Gastroesophageal sphincter (tissue), 3 donors: Measurements from ENCODE around the gene GGCT.

Source experiments
- CTCF ChIP-seq, 4 experiments: fragments of 200-600 bp in 2 of 4; fragments of 450-650 bp in 2 of 4; sonication (generic) in 1 of 4; IDR thresholded peaks; one replicate each; pipeline ENCODE4 v1.5.1; 2017 to 2019; ENCODE audit warnings: antibody characterized with exemption in 4 of 4, mild to moderate bottlenecking in 2 of 4, moderate library complexity in 2 of 4
- POLR2A ChIP-seq, 2 donors: fragments of 450-650 bp; IDR thresholded peaks; one replicate each; pipeline ENCODE4 v1.6.1; 2017; ENCODE audit warnings: antibody characterized with exemption in 2 of 2, mild to moderate bottlenecking in 2 of 2, moderate library complexity in 1 of 2
- POLR2AphosphoS5 ChIP-seq: sonication (generic); formaldehyde crosslinking; IDR thresholded peaks from one replicate; pipeline ENCODE4 v1.6.1; 2017; ENCODE audit warnings: antibody characterized with exemption

GRCh38 chr7:30543813-30544525 lies 39.3 kb upstream of the GGCT start:
- TF ChIP-seq CTCF (IDR thresholded peaks at IDR 0.05) = no peak
- no peak for TF ChIP-seq POLR2A (IDR thresholded peaks at IDR 0.05)
- no peak for TF ChIP-seq POLR2AphosphoS5
